CD1c-positive myeloid dendritic cell (primary cell): ENCODE results near the gene CD2BP2.
A peak's percentile ranks its signal among the peaks of the same experiment; 100 is the strongest.

Source experiments
- DNase-seq: peaks from one replicate; pipeline ENCODE4 v3.0.0-alpha.2; 2016; ENCODE audit errors: extremely low spot score

Gene CD2BP2

GRCh38 chr16:30378236-30379157 is 23.4 kb upstream of the CD2BP2 start:
- DNase-seq = peak; percentile 99

GRCh38 chr16:30377812-30378235 is 22.7 kb upstream of the CD2BP2 start:
- no peak for DNase-seq

GRCh38 chr16:30377050-30377811 is 22.1 kb upstream of the CD2BP2 start:
- peak; percentile 85 for DNase-seq

- no peak for DNase-seq
Observed at GRCh38 chr16:30376461-30376902, 21.4 kb upstream of the CD2BP2 start.

- no peak for DNase-seq
Observed at GRCh38 chr16:30375864-30376263, 20.8 kb upstream of the CD2BP2 start.

- no peak for DNase-seq
Observed at GRCh38 chr16:30374538-30374937, 19.4 kb upstream of the CD2BP2 start, which contains the start of gene MYL11. TSS of gene MYL11 (plus strand) at chr16:30374802. CDS start at chr16:30374858, 56 bp downstream.

GRCh38 chr16:30372725-30373124 is 17.6 kb upstream of the CD2BP2 start:
- no peak for DNase-seq

GRCh38 chr16:30372038-30372712 is 17.1 kb upstream of the CD2BP2 start:
- no peak for DNase-seq

- DNase-seq = no peak
Observed at GRCh38 chr16:30371248-30371816, 16.2 kb upstream of the CD2BP2 start.

GRCh38 chr16:30370456-30371247 is 15.5 kb upstream of the CD2BP2 start, which contains the start of gene TBC1D10B:
TSS of gene TBC1D10B (minus strand) at chr16:30370494. CDS start at chr16:30370183, 311 bp downstream.
- DNase-seq = peak; percentile 100

GRCh38 chr16:30369938-30370455 is 14.9 kb upstream of the CD2BP2 start:
- no peak for DNase-seq

- DNase-seq = no peak
Observed at GRCh38 chr16:30369091-30369937, 14.2 kb upstream of the CD2BP2 start.

GRCh38 chr16:30368792-30369090 is 13.6 kb upstream of the CD2BP2 start:
- no peak for DNase-seq

- peak; percentile 70 for DNase-seq
Observed at GRCh38 chr16:30368122-30368791, 13.1 kb upstream of the CD2BP2 start.

GRCh38 chr16:30367349-30368009 is 12.4 kb upstream of the CD2BP2 start:
- DNase-seq = no peak

- no peak for DNase-seq
Observed at GRCh38 chr16:30366511-30366910, 11.4 kb upstream of the CD2BP2 start.

GRCh38 chr16:30365200-30365599 is 10.1 kb upstream of the CD2BP2 start:
- no peak for DNase-seq

- DNase-seq = no peak
Observed at GRCh38 chr16:30361180-30361579, 6.1 kb upstream of the CD2BP2 start.

GRCh38 chr16:30359871-30360170 is 4.7 kb upstream of the CD2BP2 start:
- no peak for DNase-seq
